H9 (cell line): Measurements from ENCODE around the gene MYOM1. TPM values are rescaled to one million over a fixed set of nuclear protein-coding genes. Genes with fewer than 3 reads are reported as not detected.

ENCODE experiments used
- DNase-seq: peaks from one replicate; pipeline ENCODE4 v3.0.0-alpha.2; 2017
- H2AFZ ChIP-seq: one replicate; pipeline ENCODE4 v1.6.1; 2013; ENCODE audit warnings: mild to moderate bottlenecking, low read length, control low read depth, moderate library complexity
- H2AK5ac ChIP-seq: 2 replicates; pipeline ENCODE4 v1.6.1; 2013; ENCODE audit warnings: low read length, control low read depth, mixed read lengths; ENCODE audit not compliant: insufficient read length
- H2BK120ac ChIP-seq: one replicate; pipeline ENCODE4 v1.6.1; 2013; ENCODE audit warnings: low read depth, mild to moderate bottlenecking, low read length, control low read depth, inconsistent platforms; ENCODE audit not compliant: poor library complexity, severe bottlenecking
- H2BK12ac ChIP-seq: 2 replicates; pipeline ENCODE4 v1.6.1; 2013; ENCODE audit warnings: low read length, control low read depth, mixed read lengths, low read depth; ENCODE audit not compliant: insufficient read length
- H2BK15ac ChIP-seq: 2 replicates; pipeline ENCODE4 v1.6.1; 2013; ENCODE audit warnings: low read depth, low read length, control low read depth
- H2BK20ac ChIP-seq: one replicate; pipeline ENCODE4 v1.6.1; 2013; ENCODE audit warnings: low read depth, mild to moderate bottlenecking, low read length, control low read depth, inconsistent platforms; ENCODE audit not compliant: poor library complexity, severe bottlenecking
- H2BK5ac ChIP-seq: 2 replicates; pipeline ENCODE4 v1.6.1; 2013; ENCODE audit warnings: low read length, control low read depth, mixed read lengths; ENCODE audit not compliant: insufficient read length
- H3K14ac ChIP-seq: 2 replicates; pipeline ENCODE4 v1.6.1; 2013; ENCODE audit warnings: low read length, control low read depth; ENCODE audit not compliant: insufficient read depth
- H3K18ac ChIP-seq: 2 replicates; pipeline ENCODE4 v1.6.1; 2013; ENCODE audit warnings: low read depth, mild to moderate bottlenecking, mixed read lengths, low read length, control low read depth; ENCODE audit not compliant: insufficient read length
- H3K23ac ChIP-seq: 2 replicates; pipeline ENCODE4 v1.6.1; 2013; ENCODE audit warnings: low read length, control low read depth, mixed read lengths, low read depth; ENCODE audit not compliant: insufficient read length
- H3K23me2 ChIP-seq: 2 replicates; pipeline ENCODE4 v1.6.1; 2013; ENCODE audit warnings: low read depth, mild to moderate bottlenecking, mixed read lengths, low read length, control low read depth; ENCODE audit not compliant: insufficient read length, poor library complexity, severe bottlenecking
- H3K27ac ChIP-seq: 2 replicates; pipeline ENCODE4 v1.5.1; 2013; ENCODE audit warnings: low read length, control low read depth, mixed read lengths, low read depth; ENCODE audit not compliant: insufficient read length
- H3K27me3 ChIP-seq: 2 replicates; pipeline ENCODE4 v1.6.1; 2013; ENCODE audit warnings: low read length, control low read depth, inconsistent platforms; ENCODE audit not compliant: insufficient read depth
- H3K4ac ChIP-seq: 2 replicates; pipeline ENCODE4 v1.6.1; 2013; ENCODE audit warnings: low read depth, mild to moderate bottlenecking, control low read depth, inconsistent platforms, low read length, moderate library complexity
- H3K4me1 ChIP-seq: 2 replicates; pipeline ENCODE4 v1.6.1; 2013; ENCODE audit warnings: low read length, control low read depth, inconsistent platforms; ENCODE audit not compliant: insufficient read depth
- H3K4me2 ChIP-seq: 2 replicates; pipeline ENCODE4 v1.6.1; 2013; ENCODE audit warnings: low read length, control low read depth, mixed read lengths; ENCODE audit not compliant: insufficient read length, insufficient read depth
- H3K56ac ChIP-seq: 2 replicates; pipeline ENCODE4 v1.6.1; 2013; ENCODE audit warnings: low read depth, mild to moderate bottlenecking, mixed read lengths, low read length, control low read depth; ENCODE audit not compliant: insufficient read length
- H3K79me1 ChIP-seq: 2 replicates; pipeline ENCODE4 v1.6.1; 2013; ENCODE audit warnings: low read depth, mild to moderate bottlenecking, moderate library complexity, low read length, control low read depth, inconsistent platforms; ENCODE audit not compliant: insufficient read depth, poor library complexity, severe bottlenecking
- H3K79me2 ChIP-seq: 2 replicates; pipeline ENCODE4 v1.6.1; 2013; ENCODE audit warnings: low read length, control low read depth, inconsistent platforms; ENCODE audit not compliant: insufficient read depth
- H3K9ac ChIP-seq: 2 replicates; pipeline ENCODE4 v1.6.1; 2013; ENCODE audit warnings: low read length, control low read depth, mixed read lengths; ENCODE audit not compliant: insufficient read length; ENCODE audit errors: extremely low read depth
- H3K9me3 ChIP-seq: one replicate; pipeline ENCODE4 v1.6.1; 2013; ENCODE audit warnings: low read depth, low read length, inconsistent platforms; ENCODE audit not compliant: control insufficient read depth
- H3T11ph ChIP-seq: one replicate; pipeline ENCODE4 v1.6.1; 2013; ENCODE audit warnings: mild to moderate bottlenecking, low read length, control low read depth, inconsistent platforms
- H4K20me1 ChIP-seq: one replicate; pipeline ENCODE4 v1.6.1; 2013; ENCODE audit not compliant: control insufficient read depth, insufficient read length, insufficient read depth
- H4K5ac ChIP-seq: 2 replicates; pipeline ENCODE4 v1.6.1; 2013; ENCODE audit warnings: low read depth, mild to moderate bottlenecking, mixed read lengths, low read length, control low read depth; ENCODE audit not compliant: insufficient read length
- H4K8ac ChIP-seq: replicated peaks from 2 replicates; pipeline ENCODE4 v1.6.1; 2013; ENCODE audit warnings: low read length, control low read depth, mixed read lengths, low read depth; ENCODE audit not compliant: insufficient read length
- H4K91ac ChIP-seq: 2 replicates; pipeline ENCODE4 v1.6.1; 2013; ENCODE audit warnings: low read depth, mild to moderate bottlenecking, moderate library complexity, mixed read lengths, low read length, control low read depth; ENCODE audit not compliant: insufficient read length
- H3K27ac Mint-ChIP-seq, 3 experiments: 2 replicates in 2 of 3; 3 replicates in 1 of 3; pipeline ENCODE4 v1.8.0; 2020 to 2021; ENCODE audit warnings: mixed read lengths in 3 of 3, mild to moderate bottlenecking in 1 of 3, moderate library complexity in 1 of 3
- H3K27me3 Mint-ChIP-seq: 2 replicates; pipeline ENCODE4 v1.8.0; 2021; ENCODE audit warnings: low read depth, mild to moderate bottlenecking, moderate library complexity, mixed read lengths
- H3K36me3 Mint-ChIP-seq, 3 experiments: 2 replicates in 2 of 3; 3 replicates in 1 of 3; pipeline ENCODE4 v1.8.0; 2020 to 2021; ENCODE audit warnings: low read depth in 3 of 3, mixed read lengths in 3 of 3; ENCODE audit not compliant: insufficient read depth in 1 of 3
- H3K4me1 Mint-ChIP-seq, 2 experiments: 2 replicates each; pipeline ENCODE4 v1.8.0; 2020; ENCODE audit warnings: mixed read lengths in 2 of 2
- H3K4me3 Mint-ChIP-seq, 2 experiments: 2 replicates in 1 of 2; 3 replicates in 1 of 2; pipeline ENCODE4 v1.8.0; 2020 to 2021; ENCODE audit warnings: mild to moderate bottlenecking in 2 of 2, mixed read lengths in 2 of 2, moderate library complexity in 1 of 2
- H3K9me3 Mint-ChIP-seq, 2 experiments: 2 replicates in 1 of 2; 3 replicates in 1 of 2; pipeline ENCODE4 v1.8.0; 2020; ENCODE audit warnings: mild to moderate bottlenecking in 2 of 2, mixed read lengths in 2 of 2, moderate library complexity in 1 of 2
- CTCF ChIP-seq: fragments of 200-600 bp; sonication (generic); conservative IDR thresholded peaks from 3 replicates; pipeline ENCODE4 v1.8.0; 2021; ENCODE audit warnings: antibody characterized with exemption, mild to moderate bottlenecking
- WGBS: extraction: QIAGEN DNeasy Blood & Tissue Kit; methylation state at CpG from one replicate; pipeline ENCODE4 v1.1.7; 2013; ENCODE audit warnings: missing lambda C conversion rate, low lambda C conversion rate, mixed read lengths; ENCODE audit not compliant: insufficient read length; ENCODE audit errors: extremely low coverage; 5-methylcytosine and 5-hydroxymethylcytosine counted together
- total RNA-seq: library from RNA; stranded (reverse); gene quantifications from 2 replicates; pipeline ENCODE4 v1.2.1, GENCODE V29; 2021

Gene MYOM1
- total RNA-seq, 1 experiment from 2014 or later, result 0.17 TPM

GRCh38 chr18:3103576-3103975 is 116.2 kb downstream of the MYOM1 start:
- no peak overlapping the region for H3K23ac ChIP-seq
- H3K9ac ChIP-seq, result no peak overlapping the region
- no peak overlapping the region for H3K27ac Mint-ChIP-seq
- H3K27me3 ChIP-seq, result no peaks in the 10 kb centered on the region
- H3K79me2 ChIP-seq, result no peaks in the 10 kb centered on the region
- H3K27me3 Mint-ChIP-seq, result peaks cover 17% of the 10 kb centered on the region
- H3K9me3 ChIP-seq, result no peaks in the 10 kb centered on the region
- H2BK5ac ChIP-seq, result no peak overlapping the region
- H3K4me1 ChIP-seq, result no peaks in the 10 kb centered on the region
- no CpG with 5 or more reads among the region's 2 CpGs for whole genome bisulfite sequencing
- no peak overlapping the region for H3K4me2 ChIP-seq
- no peak overlapping the region for H3K14ac ChIP-seq
- H3T11ph ChIP-seq, result no peak overlapping the region
- no peak overlapping the region for H2AK5ac ChIP-seq
- no peaks in the 10 kb centered on the region for H3K36me3 Mint-ChIP-seq
- H3K18ac ChIP-seq, result no peak overlapping the region
- H2BK120ac ChIP-seq, result no peak overlapping the region
- DNase-seq, result no peak
- H3K9me3 Mint-ChIP-seq, result no peaks in the 10 kb centered on the region
- H3K4me3 Mint-ChIP-seq, result no peak overlapping the region
- H4K5ac ChIP-seq, result no peak overlapping the region
- no peak overlapping the region for H4K91ac ChIP-seq
- H3K27ac ChIP-seq, result no peak overlapping the region
- H2BK12ac ChIP-seq, result no peak overlapping the region
- no peaks in the 10 kb centered on the region for H3K4me1 Mint-ChIP-seq
- H3K79me1 ChIP-seq, result no peaks in the 10 kb centered on the region
- H2AFZ ChIP-seq, result no peak overlapping the region
- H3K4ac ChIP-seq, result no peak overlapping the region
- TF ChIP-seq CTCF, result no peak
- no peaks in the 10 kb centered on the region for H3K23me2 ChIP-seq
- no peak overlapping the region for H2BK20ac ChIP-seq
- H4K8ac ChIP-seq, result no peak overlapping the region
- H3K56ac ChIP-seq, result no peak overlapping the region
- H2BK15ac ChIP-seq, result no peak overlapping the region
- H4K20me1 ChIP-seq, result no peaks in the 10 kb centered on the region
